ENCODE results near the gene TALDO1.

Gene TALDO1

GRCh38 chr11:709109-709997, 37.9 kb upstream of the TALDO1 start:
- no peak for DNase-seq
- intact Hi-C loops (cut with DNase I): no loop called here

GRCh38 chr11:714436-714835, 32.8 kb upstream of the TALDO1 start:
- intact Hi-C loops (cut with DNase I): no loop called here
- no peak for DNase-seq

DNA sequence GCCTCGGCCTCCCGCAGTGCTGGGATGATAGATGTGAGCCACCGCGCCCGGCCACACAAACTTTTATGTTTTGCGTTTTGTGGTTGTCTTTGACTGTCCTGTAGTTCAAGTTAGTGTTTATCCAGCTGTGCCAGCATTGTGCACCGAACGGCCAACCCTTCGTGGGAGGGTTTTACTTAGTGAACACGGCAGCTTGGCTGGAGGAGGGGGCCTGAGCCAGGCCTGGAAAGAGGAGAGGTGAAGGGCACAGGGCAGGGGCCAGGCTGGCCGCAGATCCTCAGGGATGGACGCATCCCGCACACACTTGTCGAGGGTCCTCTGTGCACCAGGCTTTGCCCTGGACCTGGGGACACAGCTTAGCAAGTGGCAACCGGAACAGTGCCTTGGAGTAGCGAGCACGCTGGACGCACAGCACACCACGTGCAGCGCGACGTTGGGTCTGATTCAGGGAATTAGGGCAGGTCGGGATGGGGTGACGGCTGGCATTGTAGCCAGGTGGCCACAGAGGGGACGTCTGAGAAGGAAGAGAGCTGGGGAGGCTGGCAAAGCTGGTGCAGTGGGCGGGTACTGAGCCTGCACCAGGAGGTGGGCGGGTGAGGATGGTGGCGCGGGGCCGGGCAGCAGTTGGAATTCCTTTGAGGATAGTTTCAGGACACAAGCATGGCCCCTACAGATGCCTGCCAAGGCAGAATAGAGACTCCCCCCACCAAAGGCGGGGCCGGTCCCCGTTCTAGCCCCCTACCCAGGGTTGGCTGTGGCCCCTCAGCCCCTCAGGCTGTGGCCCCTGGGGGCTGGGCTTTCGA, 27.8 kb upstream of the TALDO1 start:
- peak in 1 of 42 donors; percentile 26 for DNase-seq
- intact Hi-C loops (cut with DNase I): loop anchor here (5.0 kb wide), 1 partner anchor 57 kb away; no protein-coding TSS in a partner anchor

DNA sequence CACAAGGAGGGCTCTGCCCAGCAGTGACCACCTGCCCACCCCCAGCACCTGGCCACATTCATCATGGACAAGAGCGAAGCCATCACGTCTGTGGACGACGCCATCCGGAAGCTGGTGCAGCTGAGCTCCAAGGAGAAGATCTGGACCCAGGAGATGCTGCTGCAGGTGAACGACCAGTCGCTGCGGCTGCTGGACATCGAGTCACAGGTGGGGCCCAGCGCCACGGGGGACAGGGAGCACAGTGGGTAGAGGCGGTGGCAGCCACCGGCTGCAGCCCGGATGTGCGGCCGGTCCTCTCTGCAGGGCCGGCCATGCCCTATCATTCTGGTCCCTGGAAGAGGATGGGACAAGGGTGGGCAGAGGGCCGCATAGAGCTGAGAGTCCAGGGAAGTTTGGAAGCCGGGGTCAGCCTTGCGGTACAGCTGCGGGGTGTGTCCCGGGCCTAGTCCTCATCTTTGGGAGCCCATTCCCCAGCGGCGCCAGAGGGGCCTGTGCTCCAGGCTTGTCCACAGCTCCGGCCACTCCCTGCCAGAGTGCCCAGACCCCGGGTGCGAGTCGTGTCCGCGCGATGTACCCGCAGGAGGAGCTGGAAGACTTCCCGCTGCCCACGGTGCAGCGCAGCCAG, 27.1 kb upstream of the TALDO1 start:
- intact Hi-C loops (cut with DNase I): loop anchor here (5.0 kb wide), 1 partner anchor 58 kb away; no protein-coding TSS in a partner anchor
- DNase-seq: peak in 1 of 42 donors; percentile 26

DNA sequence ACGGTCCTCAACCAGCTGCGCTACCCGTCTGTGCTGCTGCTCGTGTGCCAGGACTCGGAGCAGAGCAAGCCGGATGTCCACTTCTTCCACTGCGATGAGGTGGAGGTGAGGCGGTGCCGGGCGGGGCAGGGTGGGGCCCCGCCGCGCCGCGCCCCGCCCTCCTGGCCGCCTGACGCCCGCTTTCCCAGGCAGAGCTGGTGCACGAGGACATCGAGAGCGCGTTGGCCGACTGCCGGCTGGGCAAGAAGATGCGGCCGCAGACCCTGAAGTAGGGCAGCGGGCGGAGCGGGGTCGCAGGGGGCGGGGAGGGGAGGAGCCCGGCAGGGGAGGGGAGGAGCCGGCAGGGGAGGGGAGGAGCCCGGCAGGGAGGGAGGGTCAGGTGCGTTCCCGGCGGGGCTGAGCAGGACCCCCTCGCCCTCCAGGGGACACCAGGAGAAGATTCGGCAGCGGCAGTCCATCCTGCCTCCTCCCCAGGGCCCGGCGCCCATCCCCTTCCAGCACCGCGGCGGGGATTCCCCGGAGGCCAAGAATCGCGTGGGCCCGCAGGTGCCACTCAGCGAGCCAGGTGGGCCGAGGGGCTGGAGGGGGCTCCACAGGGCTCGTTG, 26.5 kb upstream of the TALDO1 start:
- intact Hi-C loops (cut with DNase I): loop anchor here (5.0 kb wide), 1 partner anchor 58 kb away; no protein-coding TSS in a partner anchor
- DNase-seq: peak in 9 of 42 donors; percentile 37 to 84 (median 55)

DNA sequence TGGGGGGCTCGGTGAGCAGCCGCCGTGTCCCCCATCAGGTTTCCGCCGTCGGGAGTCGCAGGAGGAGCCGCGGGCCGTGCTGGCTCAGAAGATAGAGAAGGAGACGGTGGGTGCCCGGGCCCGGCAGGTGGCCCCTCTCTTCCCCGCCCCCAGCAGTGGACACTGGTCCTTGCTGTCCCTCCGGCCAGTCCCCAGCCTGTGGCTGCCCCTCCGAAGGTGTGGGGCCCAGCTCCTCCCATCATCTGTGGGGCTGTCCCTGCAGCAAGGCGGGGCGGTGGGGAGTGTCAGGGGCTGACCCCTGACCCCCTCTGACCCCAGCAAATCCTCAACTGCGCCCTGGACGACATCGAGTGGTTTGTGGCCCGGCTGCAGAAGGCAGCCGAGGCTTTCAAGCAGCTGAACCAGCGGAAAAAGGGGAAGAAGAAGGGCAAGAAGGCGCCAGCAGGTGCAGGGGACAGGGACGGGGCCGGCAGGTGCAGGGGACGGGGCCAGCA, 26.0 kb upstream of the TALDO1 start:
- intact Hi-C loops (cut with DNase I): loop anchor here (5.0 kb wide), 1 partner anchor 59 kb away; no protein-coding TSS in a partner anchor
- no peak for DNase-seq

DNA sequence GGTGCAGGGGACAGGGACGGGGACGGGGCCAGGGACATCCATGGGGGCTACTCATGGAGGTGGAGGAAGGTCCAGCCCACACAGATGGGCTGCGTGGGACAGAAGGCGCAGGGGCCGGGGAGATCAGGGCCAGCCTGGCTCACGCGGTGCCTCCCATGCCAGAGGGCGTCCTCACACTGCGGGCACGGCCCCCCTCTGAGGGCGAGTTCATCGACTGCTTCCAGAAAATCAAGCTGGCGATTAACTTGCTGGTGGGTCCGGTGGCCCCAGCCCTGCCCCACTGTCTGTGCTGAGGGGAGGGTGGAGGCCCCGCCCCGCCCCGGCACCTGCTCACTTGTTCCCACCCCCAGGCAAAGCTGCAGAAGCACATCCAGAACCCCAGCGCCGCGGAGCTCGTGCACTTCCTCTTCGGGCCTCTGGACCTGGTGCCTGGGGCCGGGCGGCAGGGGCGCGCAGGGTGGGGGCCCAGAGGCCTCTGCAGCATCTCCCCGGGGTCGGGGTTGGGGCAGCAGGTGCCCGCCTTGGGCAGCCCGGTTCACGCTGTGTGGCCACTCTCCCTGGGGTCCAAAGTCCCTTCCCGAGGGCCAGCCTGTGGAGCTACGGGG, 25.4 kb upstream of the TALDO1 start:
- DNase-seq: peak in 2 of 42 donors; percentile 30 to 31
- intact Hi-C loops (cut with DNase I): loop anchor here (5.0 kb wide), 1 partner anchor 60 kb away; no protein-coding TSS in a partner anchor

DNA sequence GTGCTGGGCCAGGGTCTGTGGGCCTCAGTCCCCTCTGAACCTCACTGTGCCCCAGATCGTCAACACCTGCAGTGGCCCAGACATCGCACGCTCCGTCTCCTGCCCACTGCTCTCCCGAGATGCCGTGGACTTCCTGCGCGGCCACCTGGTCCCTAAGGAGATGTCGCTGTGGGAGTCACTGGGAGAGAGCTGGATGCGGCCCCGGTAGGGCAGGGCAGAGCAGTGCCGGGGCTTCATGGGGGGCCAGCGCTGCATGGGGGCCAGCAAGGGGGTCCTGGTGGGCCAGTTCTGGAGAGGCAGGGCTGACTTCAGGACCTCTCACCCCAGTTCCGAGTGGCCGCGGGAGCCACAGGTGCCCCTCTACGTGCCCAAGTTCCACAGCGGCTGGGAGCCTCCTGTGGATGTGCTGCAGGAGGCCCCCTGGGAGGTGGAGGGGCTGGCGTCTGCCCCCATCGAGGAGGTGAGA, 24.9 kb upstream of the TALDO1 start:
- no peak for DNase-seq
- intact Hi-C loops (cut with DNase I): loop anchor here (5.0 kb wide), 1 partner anchor 60 kb away; no protein-coding TSS in a partner anchor

GRCh38 chr11:723120-723883, 24.0 kb upstream of the TALDO1 start:
- peak in 19 of 42 donors; percentile 39 to 75 (median 55) for DNase-seq
- intact Hi-C loops (cut with DNase I): loop anchor here (5.0 kb wide), 1 partner anchor 61 kb away; no protein-coding TSS in a partner anchor

- peak in 1 of 42 donors; percentile 27 for DNase-seq
- intact Hi-C loops (cut with DNase I): loop anchor here (5.0 kb wide), 1 partner anchor 62 kb away; no protein-coding TSS in a partner anchor
Observed at GRCh38 chr11:724049-724777, 23.1 kb upstream of the TALDO1 start.

DNA sequence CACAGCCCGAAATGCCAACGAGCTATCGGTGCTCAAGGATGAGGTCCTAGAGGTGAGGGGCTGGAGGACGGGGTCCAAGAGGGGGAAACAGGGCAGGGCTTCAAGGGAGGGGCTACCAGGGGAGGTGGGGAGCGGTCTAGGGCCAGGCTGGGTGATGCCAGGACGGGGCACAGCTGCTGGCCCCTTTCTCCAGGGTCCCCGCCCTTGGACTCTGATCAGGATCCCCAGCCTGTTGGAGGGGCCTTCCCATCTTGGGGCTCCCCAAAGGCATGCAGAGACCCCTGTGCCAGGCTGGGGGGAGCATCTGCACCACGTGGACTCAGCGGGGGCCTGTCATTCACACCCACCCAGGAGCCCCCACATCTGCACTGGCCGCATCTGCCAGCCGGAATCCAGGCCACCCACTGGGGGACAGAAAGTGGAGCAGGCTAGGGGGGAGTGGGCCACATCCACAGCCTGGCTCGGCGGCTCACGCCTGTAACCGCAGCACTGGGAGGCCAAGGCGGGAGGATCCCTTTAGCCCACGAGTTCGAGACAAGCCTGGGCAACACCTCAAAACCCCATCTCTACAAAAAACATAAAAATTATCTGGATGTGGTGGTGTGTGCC, 22.4 kb upstream of the TALDO1 start:
- intact Hi-C loops (cut with DNase I): loop anchor here (5.0 kb wide), 2 partner anchors 63 to 72 kb away; partner anchors contain the start of gene SLC25A22
- DNase-seq: no peak

DNA sequence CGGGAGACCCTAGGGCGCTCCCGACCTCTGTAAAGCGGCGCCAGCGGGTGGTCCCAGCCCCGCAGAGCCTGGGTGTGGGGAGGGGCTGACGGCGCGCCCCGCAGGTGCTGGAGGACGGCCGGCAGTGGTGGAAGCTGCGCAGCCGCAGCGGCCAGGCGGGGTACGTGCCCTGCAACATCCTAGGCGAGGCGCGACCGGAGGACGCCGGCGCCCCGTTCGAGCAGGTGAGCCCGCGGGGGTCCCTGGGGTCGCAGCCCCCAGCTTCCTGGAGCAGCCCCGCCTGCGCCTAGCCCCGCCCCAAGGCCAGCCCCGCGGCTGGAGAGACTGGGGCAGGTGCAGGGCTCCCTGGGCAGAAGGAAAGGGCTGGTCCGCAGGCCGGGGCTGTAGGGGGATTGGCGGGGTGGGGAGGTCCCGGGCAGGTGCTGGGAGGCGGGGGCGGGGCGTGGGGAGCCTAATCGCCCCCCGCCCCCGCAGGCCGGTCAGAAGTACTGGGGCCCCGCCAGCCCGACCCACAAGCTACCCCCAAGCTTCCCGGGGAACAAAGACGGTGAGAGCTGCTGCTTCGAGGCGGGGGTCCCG, 21.6 kb upstream of the TALDO1 start:
- intact Hi-C loops (cut with DNase I): loop anchor here (5.0 kb wide), 1 partner anchor 72 kb away; the partner anchor contains the start of gene SLC25A22
- DNase-seq: no peak

GRCh38 chr11:726278-727220, 20.7 kb upstream of the TALDO1 start:
- intact Hi-C loops (cut with DNase I): loop anchor here (5.0 kb wide), 1 partner anchor 71 kb away; the partner anchor contains the start of gene SLC25A22
- peak in 1 of 42 donors; percentile 30 for DNase-seq

- intact Hi-C loops (cut with DNase I): loop anchor here (5.0 kb wide), 1 partner anchor 70 kb away; the partner anchor contains the start of gene SLC25A22
- DNase-seq: peak in 1 of 42 donors; percentile 29
Observed at GRCh38 chr11:727281-727701, 20.0 kb upstream of the TALDO1 start.

Data from head of caudate nucleus (tissue), 42 donors.